H7 (cell line): ENCODE data around the gene CCT5. TPM values are rescaled to one million over a fixed set of nuclear protein-coding genes. Genes with fewer than 3 reads are reported as not detected.
"Not testable (repeated sequence)": the region's sequence is repeated elsewhere in the genome, so short reads cannot be mapped to it uniquely, and the experiment has no call there.

Source experiments
- DNase-seq: peaks from one replicate; pipeline ENCODE4 v3.0.0; 2012
- H3K27me3 ChIP-seq: 2 replicates; pipeline ENCODE4 v1.6.0; 2011; ENCODE audit warnings: mild to moderate bottlenecking, low read length; ENCODE audit not compliant: control insufficient read depth, insufficient read depth
- H3K36me3 ChIP-seq: replicated peaks from 2 replicates; pipeline ENCODE4 v1.5.1; 2011; ENCODE audit warnings: low read length; ENCODE audit not compliant: control insufficient read depth, insufficient read depth
- H3K4me3 ChIP-seq: 2 replicates; pipeline ENCODE4 v1.5.1; 2011; ENCODE audit warnings: low read depth, mild to moderate bottlenecking, control low read depth, low read length, moderate library complexity; ENCODE audit not compliant: insufficient read depth
- total RNA-seq: library from RNA; depleted of rRNA; stranded (reverse); fragments of >200 nt; shearing (Covaris generic); gene quantifications from 2 replicates; pipeline ENCODE4 v1.2.3, GENCODE V29; 2014

Gene CCT5
- total RNA-seq, 1 experiment from 2014 or later: 994 TPM

- no peak for DNase-seq
- Histone ChIP-seq H3K27me3 (no peaks in the 10 kb centered on the region), H3K4me3 (no peak overlapping the region), H3K36me3 (no peaks in the 10 kb centered on the region; the same call in 1 of the 2 replicates)
These were observed 20.6 kb upstream of the CCT5 start for GRCh38 chr5:10229306-10230048.

DNA sequence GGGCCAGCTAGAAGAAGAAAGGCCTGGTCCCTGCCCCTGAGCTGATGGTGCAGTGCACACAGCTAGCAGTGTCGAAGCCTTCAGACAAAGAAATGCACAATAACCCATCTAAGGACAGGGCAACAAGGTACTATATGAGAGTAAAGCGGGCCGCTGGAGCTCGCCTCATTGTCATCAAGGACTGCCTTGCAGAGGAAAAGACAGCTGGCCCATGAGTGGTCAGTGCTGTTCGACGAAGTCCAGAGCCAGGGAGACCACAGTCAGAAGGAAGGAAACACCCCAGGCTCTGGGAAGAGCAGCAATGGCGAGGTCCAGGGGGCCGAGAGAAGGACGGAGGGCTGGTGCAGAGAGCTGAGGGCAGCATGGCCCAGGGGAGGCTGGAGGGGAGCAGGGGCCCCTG, 17.7 kb upstream of the CCT5 start:
- H3K27me3 ChIP-seq: no peaks in the 10 kb centered on the region
- H3K36me3 ChIP-seq: no peaks in the 10 kb centered on the region; the same call in 1 of the 2 replicates
- DNase-seq: no peak
- no peak overlapping the region for H3K4me3 ChIP-seq

- DNase-seq: no peak
- H3K27me3 ChIP-seq: no peaks in the 10 kb centered on the region
- no peaks in the 10 kb centered on the region; the same call in 1 of the 2 replicates for H3K36me3 ChIP-seq
- no peak overlapping the region for H3K4me3 ChIP-seq
These were observed 17.1 kb upstream of the CCT5 start for GRCh38 chr5:10233011-10233410.

GRCh38 chr5:10233505-10233904, 16.6 kb upstream of the CCT5 start:
- no peak overlapping the region for H3K4me3 ChIP-seq
- H3K36me3 ChIP-seq: no peaks in the 10 kb centered on the region; the same call in 1 of the 2 replicates
- DNase-seq: peak; percentile 56
- no peaks in the 10 kb centered on the region for H3K27me3 ChIP-seq

GRCh38 chr5:10235350-10235749, 14.7 kb upstream of the CCT5 start:
- no peaks in the 10 kb centered on the region; the same call in 1 of the 2 replicates for H3K36me3 ChIP-seq
- no peak for DNase-seq
- H3K27me3 ChIP-seq: no peaks in the 10 kb centered on the region
- no peak overlapping the region for H3K4me3 ChIP-seq

GRCh38 chr5:10243660-10244240, 6.3 kb upstream of the CCT5 start:
- Histone ChIP-seq H3K4me3 (no peak overlapping the region), H3K27me3 (no peaks in the 10 kb centered on the region), H3K36me3 (no peaks in the 10 kb centered on the region)
- no peak for DNase-seq

GRCh38 chr5:10244342-10244944, 5.6 kb upstream of the CCT5 start:
- no peaks in the 10 kb centered on the region for H3K27me3 ChIP-seq
- no peaks in the 10 kb centered on the region for H3K36me3 ChIP-seq
- no peak for DNase-seq
- H3K4me3 ChIP-seq: no peak overlapping the region

GRCh38 chr5:10246761-10247160, 3.3 kb upstream of the CCT5 start:
- no peaks in the 10 kb centered on the region for H3K27me3 ChIP-seq
- H3K4me3 ChIP-seq: no peak overlapping the region
- H3K36me3 ChIP-seq: peaks cover under 1% of the 10 kb centered on the region; the same call in 1 of the 2 replicates
- no peak for DNase-seq

GRCh38 chr5:10247217-10247616, 2.9 kb upstream of the CCT5 start:
- not testable (repeated sequence) for H3K36me3 ChIP-seq, H3K27me3 ChIP-seq, DNase-seq, H3K4me3 ChIP-seq

DNA sequence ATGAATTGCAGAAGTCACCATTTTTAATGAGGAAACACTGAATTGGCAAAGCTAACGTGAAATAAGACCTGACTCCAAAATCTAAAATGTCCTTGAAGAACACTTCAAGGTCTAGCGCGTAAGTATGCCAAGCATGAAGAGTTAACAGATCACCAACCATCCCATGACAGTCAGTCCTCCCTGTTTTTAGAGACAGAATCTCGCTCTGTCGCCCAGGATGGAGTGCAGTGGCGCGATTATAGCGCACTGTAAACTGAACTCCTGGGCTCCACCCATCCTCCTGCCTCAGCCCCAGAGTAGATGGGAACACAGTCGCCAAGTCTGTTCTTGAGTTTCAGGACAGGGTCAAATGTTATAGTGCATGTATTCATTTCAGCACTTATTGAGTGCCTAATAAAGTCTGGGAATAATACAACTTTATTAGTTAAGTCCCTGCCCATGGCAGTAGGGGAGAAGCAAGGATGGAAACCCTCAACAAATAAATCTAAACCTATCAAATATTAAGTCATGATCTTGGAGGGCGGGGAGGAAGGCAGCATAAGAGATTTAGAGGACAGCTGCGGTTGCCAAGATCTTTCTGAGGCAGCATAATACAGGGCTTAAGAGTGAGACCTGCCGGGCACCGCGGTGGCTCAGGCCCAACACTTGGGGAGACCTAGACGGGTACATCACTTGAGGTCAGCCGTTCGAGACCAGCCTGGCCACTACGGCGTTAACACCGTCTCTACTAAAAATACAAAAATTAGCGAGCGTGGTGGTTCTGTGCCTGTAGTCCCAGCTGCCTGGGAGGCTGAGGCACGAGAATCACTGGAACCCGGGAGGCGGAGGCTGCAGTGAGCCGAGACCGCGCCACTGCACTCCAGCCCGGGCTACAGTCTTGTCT, 1.5 kb upstream of the CCT5 start:
- Histone ChIP-seq H3K4me3 (peak overlapping the region; percentile 98), H3K27me3 (no peaks in the 10 kb centered on the region), H3K36me3 (peaks cover 7% of the 10 kb centered on the region)
- no peak for DNase-seq

DNA sequence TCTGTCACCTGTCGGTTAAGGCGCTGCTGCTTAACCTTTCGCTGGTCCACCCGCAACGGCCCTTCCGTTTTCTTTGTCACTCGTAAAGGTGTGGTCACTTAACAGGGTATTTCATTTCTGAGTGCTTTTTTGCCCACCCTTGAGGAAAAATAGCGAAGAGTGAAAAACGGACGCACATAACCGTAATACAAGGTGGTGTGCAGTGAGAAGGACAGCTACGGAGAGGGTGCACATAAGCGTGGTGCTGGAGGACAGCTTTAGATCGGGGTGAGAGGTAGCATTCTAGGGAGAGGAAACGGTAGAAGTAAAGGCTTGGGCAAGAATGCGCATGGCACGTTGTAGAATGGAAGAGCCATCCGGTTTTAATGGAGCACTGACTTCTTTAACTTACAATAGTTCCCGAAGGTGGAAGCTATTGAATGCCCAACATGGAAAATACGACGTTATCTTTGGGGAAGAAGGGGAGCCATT, 761 bp downstream of the CCT5 start:
- Histone ChIP-seq H3K36me3 (peaks cover 17% of the 10 kb centered on the region), H3K27me3 (no peaks in the 10 kb centered on the region), H3K4me3 (peak overlapping the region; percentile 98)
- peak; percentile 42 for DNase-seq

- no peaks in the 10 kb centered on the region for H3K27me3 ChIP-seq
These were observed 1.3 kb downstream of the CCT5 start for GRCh38 chr5:10251405-10251804.

DNA sequence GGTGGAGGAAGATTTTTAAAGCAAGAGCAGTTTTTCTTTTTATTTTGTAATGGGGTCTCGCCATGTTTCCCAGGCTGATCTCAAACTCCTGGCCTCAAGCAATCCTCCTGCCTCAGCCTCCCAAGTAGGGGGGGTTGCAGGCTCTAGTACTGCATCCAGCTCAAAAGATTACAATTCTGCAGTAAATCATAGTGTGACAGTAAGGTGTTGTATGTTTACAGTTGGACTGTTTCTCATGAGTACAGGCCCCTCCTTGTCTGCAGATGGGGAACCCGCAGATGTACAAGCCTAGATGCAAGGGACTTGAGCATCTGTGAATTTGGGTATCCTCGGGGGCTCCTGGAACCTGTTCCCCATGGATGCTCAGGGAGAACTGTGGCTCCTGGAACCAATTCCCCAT, 3.3 kb downstream of the CCT5 start:
- DNase-seq: no peak
- Histone ChIP-seq H3K36me3 (peaks cover 36% of the 10 kb centered on the region), H3K27me3 (no peaks in the 10 kb centered on the region), H3K4me3 (no peak overlapping the region)

More at GRCh38 chr5:10251405-10251804, 1.3 kb downstream of the CCT5 start:
- H3K36me3 ChIP-seq: peaks cover 23% of the 10 kb centered on the region
- DNase-seq: no peak
- peak overlapping the region; percentile 98 for H3K4me3 ChIP-seq

DNA sequence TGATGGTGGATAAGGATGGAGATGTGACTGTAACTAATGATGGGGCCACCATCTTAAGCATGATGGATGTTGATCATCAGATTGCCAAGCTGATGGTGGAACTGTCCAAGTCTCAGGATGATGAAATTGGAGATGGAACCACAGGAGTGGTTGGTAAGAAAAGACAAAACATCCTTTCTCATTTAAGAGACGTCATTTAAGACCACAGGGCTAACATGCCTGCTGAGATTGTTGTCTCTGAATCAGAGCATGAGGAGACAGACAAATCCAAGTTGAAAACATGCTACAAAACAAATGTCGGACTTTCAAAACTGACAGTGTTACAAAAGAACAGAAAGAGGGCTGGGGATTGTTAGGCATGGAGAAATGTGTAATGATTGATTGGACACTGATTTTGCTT, 4.6 kb downstream of the CCT5 start:
- no peaks in the 10 kb centered on the region for H3K27me3 ChIP-seq
- no peak for DNase-seq
- H3K4me3 ChIP-seq: no peak overlapping the region
- H3K36me3 ChIP-seq: peaks cover 48% of the 10 kb centered on the region
